K562 (cell line): ENCODE data around the gene KIAA1614. TPM values are rescaled to one million over a fixed set of nuclear protein-coding genes. Genes with fewer than 3 reads are reported as not detected.
A peak's percentile ranks its signal among the peaks of the same experiment; 100 is the strongest.

ENCODE experiments used
- ATAC-seq: fragments of 200-7000 bp; cut with Tn5 transposase; 3 replicates; pipeline ENCODE4 v1.9.1; 2020; ENCODE audit warnings: moderate library complexity
- BruUV-seq: library from RNA; stranded (reverse); fragments of 400-500 nt; replicated peaks from 2 replicates; lab custom pipeline; 2021; lab: Mats Ljungman, UMichigan
- CTCF ChIA-PET: fragments of 300-600 bp; formaldehyde crosslinking; extraction: SDS; loops from one replicate; lab custom pipeline; 2021; ENCODE audit warnings: low intra/inter-chr PET ratio; lab: Yijun Ruan, JAX
- POLR2A ChIA-PET: fragments of 300-600, 350-650 bp; sonication (Branson Sonifier 250); formaldehyde crosslinking; extraction: SDS; loops from one replicate; lab custom pipeline; 2021; ENCODE audit warnings: antibody characterized with exemption, inconsistent platforms; lab: Yijun Ruan, JAX
- DNase-seq, 4 experiments: peaks; one replicate each; pipeline versions ENCODE4 v3.0.0 to v3.0.0-alpha.2; 2011 to 2018; ENCODE audit warnings: low spot score in 3 of 4, mixed read lengths in 3 of 4; ENCODE audit errors: extremely low read depth in 1 of 4
- FAIRE-seq: peaks from 2 replicates; lab custom pipeline; 2011; peaks lifted over from hg19 to GRCh38; lab: Jason Lieb, UNC
- H2AFZ ChIP-seq: 2 replicates; pipeline ENCODE4 v1.6.0; 2011; ENCODE audit warnings: low read depth, low read length, control low read depth, inconsistent platforms
- H3K27ac ChIP-seq: fragments of 200-600 bp; 3 replicates; pipeline ENCODE4 v1.8.0; 2011; ENCODE audit warnings: low read depth, mild to moderate bottlenecking, control low read depth, inconsistent platforms, low read length, moderate library complexity, mixed read lengths; ENCODE audit errors: extremely low read depth
- H3K27me3 ChIP-seq, 2 experiments: fragments of 300-600 bp in 1 of 2; 2 replicates in 1 of 2; 3 replicates in 1 of 2; pipeline versions ENCODE4 v1.6.0 to v1.8.0; 2011; ENCODE audit warnings: inconsistent platforms in 2 of 2, low read length in 2 of 2, mild to moderate bottlenecking in 1 of 2, mixed read lengths in 1 of 2, moderate library complexity in 1 of 2; ENCODE audit not compliant: control insufficient read depth in 2 of 2, insufficient read depth in 2 of 2
- H3K36me3 ChIP-seq: fragments of 300-600 bp; 3 replicates; pipeline ENCODE4 v1.8.0; 2011; ENCODE audit warnings: mild to moderate bottlenecking, low read length, inconsistent platforms; ENCODE audit not compliant: control insufficient read depth, insufficient read depth
- H3K4me1 ChIP-seq, 2 experiments: fragments of 200-600 bp in 1 of 2; replicated peaks in 1 of 2; 2 replicates in 1 of 2; 3 replicates in 1 of 2; pipeline versions ENCODE4 v1.5.1 to v1.8.0; 2011; ENCODE audit warnings: inconsistent platforms in 2 of 2, low read length in 2 of 2, mild to moderate bottlenecking in 1 of 2, mixed read lengths in 1 of 2, moderate library complexity in 1 of 2; ENCODE audit not compliant: control insufficient read depth in 2 of 2, insufficient read depth in 2 of 2
- H3K4me2 ChIP-seq: 2 replicates; pipeline ENCODE4 v1.6.1; 2011; ENCODE audit warnings: low read length, control low read depth, inconsistent platforms, mixed read lengths; ENCODE audit not compliant: insufficient read depth
- H3K4me3 ChIP-seq: fragments of 200-600 bp; sonication (generic), shearing (Covaris generic); 2 replicates; pipeline ENCODE4 v1.5.1; 2016; ENCODE audit warnings: control low read depth, inconsistent platforms
- H3K79me2 ChIP-seq: fragments of 200-600 bp; 3 replicates; pipeline ENCODE4 v1.8.0; 2011; ENCODE audit warnings: low read length, inconsistent platforms; ENCODE audit not compliant: control insufficient read depth, insufficient read depth
- H3K9ac ChIP-seq, 2 experiments: 2 replicates each; pipeline versions ENCODE4 v1.6.0 to v1.6.1; 2011; ENCODE audit warnings: low read depth in 2 of 2, low read length in 2 of 2, control low read depth in 1 of 2, inconsistent platforms in 1 of 2, mild to moderate bottlenecking in 1 of 2, mixed read lengths in 1 of 2; ENCODE audit not compliant: insufficient read depth in 1 of 2
- H3K9me1 ChIP-seq: one replicate; pipeline ENCODE4 v1.6.0; 2011; ENCODE audit warnings: inconsistent platforms, mild to moderate bottlenecking, low read length, moderate library complexity; ENCODE audit not compliant: control insufficient read depth, insufficient read depth
- H3K9me3 ChIP-seq: replicated peaks from 2 replicates; pipeline ENCODE4 v1.5.1; 2011; ENCODE audit warnings: low read depth, low read length, inconsistent platforms; ENCODE audit not compliant: control insufficient read depth, insufficient read depth
- H4K20me1 ChIP-seq: replicated peaks from 2 replicates; pipeline ENCODE4 v1.6.1; 2011; ENCODE audit warnings: low read length, inconsistent platforms, mixed read lengths; ENCODE audit not compliant: control insufficient read depth, insufficient read depth
- CBX5 ChIP-seq: IDR thresholded peaks from 2 replicates; pipeline ENCODE4 v1.6.1; 2014; ENCODE audit warnings: low read depth, borderline replicate concordance
- CREM ChIP-seq: IDR thresholded peaks from 2 replicates; pipeline ENCODE4 v1.6.1; 2014; ENCODE audit warnings: antibody characterized with exemption, low read depth
- EZH2 ChIP-seq: IDR thresholded peaks from 2 replicates; pipeline ENCODE4 v1.6.1; 2012; ENCODE audit warnings: low read depth, mild to moderate bottlenecking, inconsistent platforms, low read length, borderline replicate concordance
- FOXJ2 ChIP-seq: fragments of 200-800 bp; sonication (Bioruptor generic); IDR thresholded peaks from 2 replicates; pipeline ENCODE4 v1.6.1; 2016; ENCODE audit warnings: missing genetic modification characterization, missing compliant biosample characterization
- FUS ChIP-seq: fragments of 200-400 bp; formaldehyde crosslinking; optimal IDR thresholded peaks from 2 replicates; pipeline ENCODE3; 2017; ENCODE audit warnings: low read depth, low read length
- HDAC1 ChIP-seq, 2 experiments: fragments of 450-650 bp; IDR thresholded peaks; 2 replicates each; pipeline ENCODE4 v1.6.1; 2016 to 2017; ENCODE audit warnings: inconsistent platforms in 1 of 2, mild to moderate bottlenecking in 1 of 2, moderate library complexity in 1 of 2
- LARP7 ChIP-seq: fragments of 450-650 bp; IDR thresholded peaks from 2 replicates; pipeline ENCODE4 v1.6.1; 2016
- PCBP1 ChIP-seq: fragments of 200-400 bp; formaldehyde crosslinking; IDR thresholded peaks from 2 replicates; pipeline ENCODE4 v1.6.1; 2018; ENCODE audit warnings: mild to moderate bottlenecking, low read depth, low read length; ENCODE audit not compliant: poor library complexity, severe bottlenecking
- PML ChIP-seq: IDR thresholded peaks from 2 replicates; pipeline ENCODE4 v1.6.1; 2012; ENCODE audit warnings: low read length, inconsistent platforms
- SRSF9 ChIP-seq: fragments of 200-400 bp; formaldehyde crosslinking; IDR thresholded peaks from 2 replicates; pipeline ENCODE4 v1.6.1; 2017; ENCODE audit warnings: low read depth, low read length, borderline replicate concordance
- WGBS: fragments of 100-300 bp; shearing (Covaris generic); methylation state at CpG from one replicate; pipeline ENCODE4 v1.1.6; 2016; ENCODE audit warnings: low coverage, mixed read lengths; ENCODE audit not compliant: insufficient coverage; ENCODE audit errors: missing lambda C conversion rate; 5-methylcytosine and 5-hydroxymethylcytosine counted together
- in situ Hi-C: fragments of 300-500 bp; cut with MboI; formaldehyde crosslinking; loops from 4 replicates; pipeline ENCODE4 v1.15.0; 2018; ENCODE audit warnings: inconsistent platforms, mixed read lengths
- intact Hi-C: fragments of 100-400 bp; cut with micrococcal nuclease; formaldehyde crosslinking; loops from 2 replicates; pipeline ENCODE4 v1.14.2; 2022
- polyA plus RNA-seq, 8 experiments: library from polyadenylated mRNA; depleted of rRNA in 4 of 8; stranded (reverse) in 5 of 8; unstranded in 3 of 8; fragments of >200 nt; fragmentation: Nextera tagmentation in 2 of 8; fragmentation: Illumina TruSeq in 1 of 8; extraction: Ambion mirVana in 2 of 8; extraction: Trizol in 1 of 8; gene quantifications; 2 replicates each; pipeline versions ENCODE4 v1.2.1 to v1.2.3, GENCODE V29; 2011 to 2014; ENCODE audit warnings: inconsistent platforms in 1 of 8, missing spikeins in 1 of 8
- total RNA-seq, 7 experiments: library from RNA; depleted of rRNA in 6 of 7; stranded (reverse); fragments of >200 nt in 6 of 7; fragmentation: Illumina TruSeq in 2 of 7; extraction: Trizol in 2 of 7; gene quantifications; 2 replicates each; pipeline versions ENCODE4 v1.2.1 to v1.2.3, GENCODE V29; 2011 to 2021; ENCODE audit warnings: low replicate concordance in 1 of 7
- TF ChIP-seq, protein P1 (sequence below): fragments of 250-450 bp; sonication (Bioruptor Pico); IDR thresholded peaks from 2 replicates; pipeline ENCODE4 v1.6.1; 2021; ENCODE audit warnings: mild to moderate bottlenecking
- TF ChIP-seq, protein P2 (sequence below): fragments of 250-450 bp; sonication (Bioruptor Pico); IDR thresholded peaks from 2 replicates; pipeline ENCODE4 v1.8.0; 2021; ENCODE audit warnings: moderate library complexity, mild to moderate bottlenecking, inconsistent platforms
- TF ChIP-seq, protein P3 (sequence below): fragments of 450-650 bp; IDR thresholded peaks from 2 replicates; pipeline ENCODE4 v1.6.1; 2014; ENCODE audit warnings: low read depth, mild to moderate bottlenecking, moderate library complexity, borderline replicate concordance
- TF ChIP-seq, protein P4 (sequence below): fragments of 450-650 bp; formaldehyde crosslinking; IDR thresholded peaks from 2 replicates; pipeline ENCODE4 v1.4.0; 2020; ENCODE audit warnings: mild to moderate bottlenecking, moderate library complexity

KIAA1614 gene
- total and polyA plus RNA-seq, 9 of the 15 experiments (the other 6 are each of a cell fraction or from before 2014, with no cell fraction given) = 0.01 to 1.1 (median 0.15) TPM; not detected in 1

DNA sequence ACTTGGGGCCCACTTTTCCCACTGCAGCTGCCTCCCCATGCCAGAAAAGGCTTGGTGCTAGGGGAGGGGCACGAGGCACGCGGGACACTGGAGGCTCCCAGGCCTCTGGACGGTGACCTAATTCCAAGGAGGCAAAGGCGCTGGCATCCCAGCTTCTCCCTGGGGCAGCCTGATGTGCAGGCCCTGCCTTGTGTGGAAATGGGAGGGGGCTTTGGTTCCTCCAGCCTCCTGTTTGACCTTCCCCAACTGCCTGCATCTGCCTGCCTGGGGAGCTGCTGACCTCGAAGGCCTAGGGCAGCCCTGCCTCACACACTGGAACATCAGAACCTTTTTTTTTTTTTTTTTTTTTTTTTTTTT is 39.9 kb downstream of the KIAA1614 start (continued):
- TF ChIP-seq PML (no peak), FOXJ2 (tag) (no peak), LARP7 (no peak)
- TF ChIP-seq, protein P1, sequence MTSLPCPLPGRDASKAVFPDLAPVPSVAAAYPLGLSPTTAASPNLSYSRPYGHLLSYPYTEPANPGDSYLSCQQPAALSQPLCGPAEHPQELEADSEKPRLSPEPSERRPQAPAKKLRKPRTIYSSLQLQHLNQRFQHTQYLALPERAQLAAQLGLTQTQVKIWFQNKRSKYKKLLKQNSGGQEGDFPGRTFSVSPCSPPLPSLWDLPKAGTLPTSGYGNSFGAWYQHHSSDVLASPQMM (CRISPR knock-in tag) = no peak
- TF ChIP-seq, protein P2, sequence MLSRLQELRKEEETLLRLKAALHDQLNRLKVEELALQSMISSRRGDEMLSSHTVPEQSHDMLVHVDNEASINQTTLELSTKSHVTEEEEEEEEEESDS = no peak

DNA sequence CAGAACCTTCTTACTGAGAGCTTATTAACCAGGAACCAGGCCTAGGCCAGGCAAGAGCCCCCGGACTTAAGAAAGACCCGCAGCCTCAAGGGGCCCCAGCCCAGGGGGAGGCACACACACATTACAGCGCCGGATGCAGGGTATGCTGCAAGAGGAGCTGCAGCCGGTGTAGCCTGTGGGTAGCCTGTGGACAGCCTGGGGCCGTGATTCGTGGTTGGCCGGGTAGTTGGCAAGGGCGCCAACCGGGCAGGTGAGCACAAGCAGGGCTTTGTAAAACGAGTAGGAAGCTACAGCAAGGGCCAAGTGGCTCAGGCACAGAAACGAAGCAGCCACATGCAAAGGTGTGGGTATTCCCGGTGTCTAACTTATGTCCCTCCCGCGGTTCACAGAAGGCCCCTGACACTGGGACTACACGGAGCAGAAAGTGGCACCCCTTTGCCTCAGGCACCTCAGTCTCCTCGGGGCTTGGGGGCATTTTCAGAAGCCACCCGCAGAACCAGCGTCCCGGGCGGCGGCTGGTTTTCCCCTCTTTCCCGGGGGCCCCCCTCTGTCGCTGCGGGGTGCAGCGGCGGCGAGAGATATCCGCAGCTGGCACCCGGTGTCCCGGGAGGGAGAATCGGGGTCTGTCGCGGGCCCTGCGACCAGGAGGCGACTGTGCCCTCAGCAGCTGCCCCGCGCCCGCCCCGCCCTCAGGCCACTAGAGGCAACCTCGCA is 40.8 kb downstream of the KIAA1614 start:
- Histone ChIP-seq H3K9ac (peak overlapping the region in 1 of 2 experiments; percentile 29; a peak in 1 of 4 replicates), H3K27ac (no peak overlapping the region), H3K27me3 (no peaks in the 10 kb centered on the region), H3K9me1 (no peaks in the 10 kb centered on the region), H2AFZ (no peak overlapping the region), H3K4me3 (no peak overlapping the region), H3K36me3 (peaks cover 16% of the 10 kb centered on the region; the same call in 2 of the 3 replicates), H3K79me2 (no peaks in the 10 kb centered on the region), H3K9me3 (no peaks in the 10 kb centered on the region), H4K20me1 (no peaks in the 10 kb centered on the region), H3K4me1 (peaks cover 0 to 25% of the 10 kb centered on the region in 2 experiments; a peak in 3 of 5 replicates), H3K4me2 (no peak overlapping the region)
- DNase-seq (no peak), ATAC-seq (no peak), FAIRE-seq (no peak)
- ChIA-PET POLR2A (interaction anchor here (0.7 to 1.2 kb wide), 4 partner anchors 13 to 770 kb away, joined by 3 to 4 read pairs (median 3); no protein-coding TSS in a partner anchor), CTCF (no interaction called here)
- BruUV-seq = no TSS peak
- WGBS = 92% methylated on average over 18 of the region's 41 CpGs
- in situ Hi-C loops (no loop called here), intact Hi-C loops (no loop called here)
- TF ChIP-seq PCBP1 = no peak
- no peak for TF ChIP-seq HDAC1 (IDR thresholded peaks at IDR 0.05)
- TF ChIP-seq, protein P3, sequence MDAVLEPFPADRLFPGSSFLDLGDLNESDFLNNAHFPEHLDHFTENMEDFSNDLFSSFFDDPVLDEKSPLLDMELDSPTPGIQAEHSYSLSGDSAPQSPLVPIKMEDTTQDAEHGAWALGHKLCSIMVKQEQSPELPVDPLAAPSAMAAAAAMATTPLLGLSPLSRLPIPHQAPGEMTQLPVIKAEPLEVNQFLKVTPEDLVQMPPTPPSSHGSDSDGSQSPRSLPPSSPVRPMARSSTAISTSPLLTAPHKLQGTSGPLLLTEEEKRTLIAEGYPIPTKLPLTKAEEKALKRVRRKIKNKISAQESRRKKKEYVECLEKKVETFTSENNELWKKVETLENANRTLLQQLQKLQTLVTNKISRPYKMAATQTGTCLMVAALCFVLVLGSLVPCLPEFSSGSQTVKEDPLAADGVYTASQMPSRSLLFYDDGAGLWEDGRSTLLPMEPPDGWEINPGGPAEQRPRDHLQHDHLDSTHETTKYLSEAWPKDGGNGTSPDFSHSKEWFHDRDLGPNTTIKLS = no peak
- no peak for TF ChIP-seq EZH2
- no peak for TF ChIP-seq CBX5
- TF ChIP-seq CREM = no peak
- no peak for TF ChIP-seq FUS
- TF ChIP-seq, protein P4, sequence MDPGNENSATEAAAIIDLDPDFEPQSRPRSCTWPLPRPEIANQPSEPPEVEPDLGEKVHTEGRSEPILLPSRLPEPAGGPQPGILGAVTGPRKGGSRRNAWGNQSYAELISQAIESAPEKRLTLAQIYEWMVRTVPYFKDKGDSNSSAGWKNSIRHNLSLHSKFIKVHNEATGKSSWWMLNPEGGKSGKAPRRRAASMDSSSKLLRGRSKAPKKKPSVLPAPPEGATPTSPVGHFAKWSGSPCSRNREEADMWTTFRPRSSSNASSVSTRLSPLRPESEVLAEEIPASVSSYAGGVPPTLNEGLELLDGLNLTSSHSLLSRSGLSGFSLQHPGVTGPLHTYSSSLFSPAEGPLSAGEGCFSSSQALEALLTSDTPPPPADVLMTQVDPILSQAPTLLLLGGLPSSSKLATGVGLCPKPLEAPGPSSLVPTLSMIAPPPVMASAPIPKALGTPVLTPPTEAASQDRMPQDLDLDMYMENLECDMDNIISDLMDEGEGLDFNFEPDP = no peak
- no peak for TF ChIP-seq SRSF9
